DMS153 treated with DMSO at 0.1 percent for 48 hours (cell line): ENCODE results near the gene ARHGAP33.
"Not testable (repeated sequence)": the region's sequence is repeated elsewhere in the genome, so short reads cannot be mapped to it uniquely, and the experiment has no call there.

Experiments used
- DNase-seq: peaks from one replicate; lab custom pipeline; 2025; ENCODE audit not compliant: unreplicated experiment; lab: John Stamatoyannopoulos, UW

Gene ARHGAP33

DNA sequence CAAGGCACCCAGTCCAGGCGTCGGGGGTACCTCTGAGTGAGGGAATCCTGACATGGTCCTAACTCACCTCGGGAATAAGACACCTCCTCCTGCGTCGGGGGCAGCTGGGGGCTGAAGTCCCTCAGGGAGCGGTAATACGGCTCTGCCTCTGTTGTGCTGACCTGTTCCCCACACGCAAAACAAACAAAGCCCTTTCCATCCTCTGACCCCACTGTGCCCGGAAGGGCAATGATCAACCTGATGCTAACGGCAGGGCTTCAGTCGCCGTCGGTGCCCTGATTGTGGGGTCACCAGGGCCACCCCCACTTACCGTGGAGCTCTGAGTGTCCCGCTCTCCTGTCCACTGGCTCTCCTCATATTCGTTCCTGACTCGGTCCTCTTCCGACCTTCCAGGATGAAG is 55.6 kb downstream of the ARHGAP33 start:
- no peak for DNase-seq

DNA sequence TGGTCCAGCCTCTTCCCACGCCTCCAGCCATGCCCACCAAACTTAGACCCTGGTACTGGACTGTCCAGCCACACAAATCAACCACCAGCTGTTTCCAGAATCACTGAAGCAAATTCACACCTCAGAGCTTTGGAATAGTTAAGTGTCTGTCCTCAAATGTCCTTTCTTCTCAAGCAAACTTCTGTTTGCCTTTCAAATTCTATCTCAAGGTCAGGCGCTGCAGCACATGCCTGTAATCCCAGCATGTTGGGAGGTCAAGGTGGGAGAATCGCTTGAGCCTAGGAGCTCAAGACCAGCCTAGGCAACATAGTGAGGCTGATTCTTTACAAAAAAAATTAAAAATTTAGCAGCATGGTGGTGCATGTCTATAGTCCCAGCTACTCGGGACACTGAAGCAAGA is 56.7 kb downstream of the ARHGAP33 start:
- DNase-seq, result no peak

DNA sequence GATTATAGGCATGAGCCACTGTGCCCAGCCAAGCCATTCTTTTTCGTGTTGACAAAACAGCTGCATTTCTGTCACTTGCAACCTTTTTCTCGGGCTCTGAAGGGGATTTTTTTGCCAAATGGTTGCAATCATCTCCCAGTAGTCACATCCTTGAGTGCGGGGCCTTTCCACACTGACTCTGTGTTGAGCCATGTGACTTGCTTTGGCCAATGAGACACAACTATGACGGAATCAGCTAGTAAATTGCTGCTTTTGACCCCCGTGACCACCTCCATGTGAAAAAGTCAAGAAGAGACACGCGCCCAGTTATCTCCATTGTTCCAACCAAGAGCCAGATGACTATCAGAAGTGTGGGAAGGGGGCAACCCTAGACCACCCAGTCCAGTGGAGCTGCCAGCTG is 58.6 kb downstream of the ARHGAP33 start:
- DNase-seq, result no peak

DNA sequence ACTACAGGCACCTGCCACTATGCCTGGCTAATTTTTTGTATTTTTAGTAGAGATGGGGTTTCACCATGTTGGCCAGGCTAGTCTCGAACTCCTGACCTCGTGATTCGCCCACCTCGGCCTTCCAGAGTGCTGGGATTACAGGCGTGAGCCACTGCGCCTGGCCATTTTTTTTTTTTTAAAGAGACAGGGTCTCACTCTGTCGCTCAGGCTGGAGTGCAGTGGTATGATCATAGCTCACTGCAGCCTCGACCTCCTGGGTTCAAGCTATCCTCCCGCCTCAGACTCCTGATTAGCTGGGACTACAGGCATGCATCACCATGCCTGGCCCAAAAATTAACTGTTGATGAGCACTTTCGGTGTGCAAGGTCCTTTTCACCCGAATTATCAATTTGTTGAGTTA is 60.7 kb downstream of the ARHGAP33 start:
- DNase-seq, result not testable (repeated sequence)
